Neuron (in vitro differentiated cells): ENCODE measurements around the gene DNAJC10.
A peak's percentile ranks its signal among the peaks of the same experiment; 100 is the strongest.
"Not testable (repeated sequence)": the region's sequence is repeated elsewhere in the genome, so short reads cannot be mapped to it uniquely, and the experiment has no call there.

Experiments used
- H2AFZ ChIP-seq: one replicate; pipeline ENCODE4 v1.6.1; 2013; ENCODE audit warnings: low read depth, mild to moderate bottlenecking, inconsistent platforms, low read length, moderate library complexity
- H3K27me3 ChIP-seq: one replicate; pipeline ENCODE4 v1.6.1; 2013; ENCODE audit warnings: low read length; ENCODE audit not compliant: insufficient read depth
- H3K36me3 ChIP-seq: one replicate; pipeline ENCODE4 v1.6.1; 2013; ENCODE audit warnings: low read length; ENCODE audit not compliant: insufficient read depth
- H3K4me1 ChIP-seq: one replicate; pipeline ENCODE4 v1.6.1; 2013; ENCODE audit warnings: low read length; ENCODE audit not compliant: insufficient read depth
- H3K4me3 ChIP-seq: 2 replicates; pipeline ENCODE4 v1.5.1; 2013; ENCODE audit warnings: mild to moderate bottlenecking, low read length, moderate library complexity
- H3K9me3 ChIP-seq: one replicate; pipeline ENCODE4 v1.6.1; 2013; ENCODE audit warnings: low read length

The DNAJC10 gene

DNA sequence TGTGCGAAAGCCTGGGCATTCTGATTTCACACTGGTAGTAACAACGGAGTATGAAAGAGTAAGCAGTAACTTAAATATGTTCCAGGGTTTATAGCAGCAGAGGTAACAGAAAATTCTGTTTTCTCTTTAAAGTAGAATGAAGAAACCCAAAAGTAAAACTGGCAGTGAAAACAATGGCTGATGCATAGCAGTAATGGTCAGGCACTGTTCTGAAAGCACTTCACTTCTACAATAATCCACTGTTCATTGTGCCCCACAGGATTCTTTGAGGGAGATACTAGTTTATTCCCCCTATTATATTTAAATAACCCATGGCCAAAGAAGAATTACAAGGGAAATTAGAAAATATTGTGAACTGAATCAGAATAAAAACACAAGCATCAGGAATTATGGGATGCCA is 9.3 kb upstream of the DNAJC10 start:
- H3K27me3 ChIP-seq, result no peaks in the 10 kb centered on the region
- H2AFZ ChIP-seq, result no peak overlapping the region
- H3K4me1 ChIP-seq, result no peaks in the 10 kb centered on the region
- H3K4me3 ChIP-seq, result no peak overlapping the region
- H3K36me3 ChIP-seq, result no peaks in the 10 kb centered on the region
- H3K9me3 ChIP-seq, result no peaks in the 10 kb centered on the region

DNA sequence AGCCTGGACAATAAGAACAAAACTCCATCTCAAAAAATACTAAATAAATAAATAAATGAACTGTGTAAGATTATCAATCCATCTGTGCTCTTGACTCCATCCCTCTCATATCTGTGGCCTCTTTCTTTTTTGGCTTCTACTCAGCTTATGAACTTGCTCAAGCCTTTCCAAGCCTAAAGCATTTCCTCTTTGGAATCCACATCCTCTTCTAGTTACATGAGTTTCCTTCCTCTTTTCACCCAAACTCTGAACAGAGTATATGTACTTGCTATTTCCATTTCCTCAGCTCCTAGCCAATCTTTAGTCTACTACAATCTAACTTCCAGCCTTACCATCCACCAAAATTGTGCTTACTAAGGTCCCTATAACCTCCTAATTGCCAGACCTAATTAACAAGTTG is 2.5 kb upstream of the DNAJC10 start:
- H2AFZ ChIP-seq, result no peak overlapping the region
- H3K36me3 ChIP-seq, result no peaks in the 10 kb centered on the region
- H3K4me3 ChIP-seq, result no peak overlapping the region
- H3K4me1 ChIP-seq, result peaks cover 18% of the 10 kb centered on the region
- H3K27me3 ChIP-seq, result no peaks in the 10 kb centered on the region
- no peaks in the 10 kb centered on the region for H3K9me3 ChIP-seq

DNA sequence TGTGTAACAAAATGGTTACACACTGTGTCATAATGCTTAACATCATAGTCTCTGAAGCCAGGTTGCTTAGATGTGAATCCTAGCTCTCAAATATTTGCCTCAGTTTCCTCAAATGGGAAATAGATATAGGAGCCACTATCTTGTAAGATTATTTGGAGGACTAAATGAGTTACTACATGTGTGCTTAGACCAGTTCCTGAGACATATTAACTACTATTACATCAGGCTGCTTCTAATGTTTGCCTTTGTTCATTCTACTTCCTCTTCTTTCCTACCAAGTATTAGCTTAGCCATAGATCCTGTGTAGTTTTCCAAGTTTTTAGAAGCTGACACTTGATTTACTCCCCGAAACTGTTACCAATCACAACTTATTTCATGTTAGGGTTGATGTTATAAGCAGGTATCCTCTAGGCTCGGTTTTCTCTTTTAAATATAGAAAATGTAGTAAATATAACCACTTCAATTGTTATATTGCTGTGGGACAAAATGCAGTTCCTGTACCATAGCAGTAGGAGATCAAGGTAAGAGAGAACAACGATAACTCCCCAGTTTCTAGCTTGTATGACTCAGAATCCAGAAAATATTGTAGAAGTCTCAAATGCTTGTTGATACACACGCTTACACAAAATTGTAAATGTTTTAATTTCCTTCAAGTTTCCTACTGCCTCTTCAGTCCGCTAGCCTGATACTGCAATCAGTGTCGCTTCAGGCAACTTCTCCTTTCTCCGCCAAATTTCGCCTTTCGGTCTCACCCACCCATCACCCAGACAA is 751 bp upstream of the DNAJC10 start:
- Histone ChIP-seq H3K4me3 (peak overlapping the region; percentile 67), H3K27me3 (no peaks in the 10 kb centered on the region), H2AFZ (peak overlapping the region; percentile 92), H3K4me1 (peaks cover 18% of the 10 kb centered on the region), H3K9me3 (no peaks in the 10 kb centered on the region), H3K36me3 (peaks cover 9% of the 10 kb centered on the region)

DNA sequence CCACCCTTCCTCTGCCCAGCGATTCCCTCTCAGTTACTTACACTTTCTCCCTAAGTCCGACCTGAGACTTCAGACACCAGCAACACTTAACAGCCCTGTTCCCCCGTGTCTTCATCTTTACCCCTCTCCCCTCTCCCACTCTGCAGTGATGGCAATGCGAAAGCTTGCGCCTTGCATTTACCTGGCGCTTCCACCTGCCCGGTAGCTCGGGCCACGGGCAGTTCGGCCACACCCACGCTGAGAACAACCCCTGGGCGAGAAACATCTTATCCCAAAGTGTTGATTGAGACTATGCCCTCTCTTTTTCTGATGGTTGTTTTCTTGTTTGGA is 558 bp downstream of the DNAJC10 start:
- Histone ChIP-seq H3K4me3 (peak overlapping the region; percentile 67), H3K9me3 (no peaks in the 10 kb centered on the region), H3K4me1 (peaks cover 18% of the 10 kb centered on the region), H3K27me3 (no peaks in the 10 kb centered on the region), H3K36me3 (peaks cover 18% of the 10 kb centered on the region), H2AFZ (peak overlapping the region; percentile 92)

DNA sequence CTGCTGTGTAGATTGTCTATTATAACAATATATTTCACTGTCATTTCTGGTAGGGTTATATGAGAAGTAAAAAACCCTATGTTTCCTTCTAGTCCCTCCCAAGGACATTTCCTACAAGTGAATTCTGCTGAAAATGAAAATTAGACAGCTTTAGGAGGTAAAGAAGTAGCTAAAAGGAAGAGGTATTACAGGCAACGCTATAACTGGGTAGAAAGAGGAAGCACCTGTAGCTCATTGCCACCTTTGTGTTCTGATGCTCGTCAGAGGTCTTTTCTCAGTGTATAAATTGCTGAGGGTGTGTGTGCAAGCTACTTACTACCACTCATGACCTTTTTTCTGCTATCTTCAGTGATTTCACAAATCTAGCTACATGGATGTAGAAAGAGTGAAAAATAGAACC is 1.4 kb downstream of the DNAJC10 start:
- Histone ChIP-seq H3K4me3 (peak overlapping the region; percentile 67), H3K4me1 (peaks cover 18% of the 10 kb centered on the region), H3K36me3 (peaks cover 20% of the 10 kb centered on the region), H3K9me3 (no peaks in the 10 kb centered on the region), H2AFZ (no peak overlapping the region), H3K27me3 (no peaks in the 10 kb centered on the region)

DNA sequence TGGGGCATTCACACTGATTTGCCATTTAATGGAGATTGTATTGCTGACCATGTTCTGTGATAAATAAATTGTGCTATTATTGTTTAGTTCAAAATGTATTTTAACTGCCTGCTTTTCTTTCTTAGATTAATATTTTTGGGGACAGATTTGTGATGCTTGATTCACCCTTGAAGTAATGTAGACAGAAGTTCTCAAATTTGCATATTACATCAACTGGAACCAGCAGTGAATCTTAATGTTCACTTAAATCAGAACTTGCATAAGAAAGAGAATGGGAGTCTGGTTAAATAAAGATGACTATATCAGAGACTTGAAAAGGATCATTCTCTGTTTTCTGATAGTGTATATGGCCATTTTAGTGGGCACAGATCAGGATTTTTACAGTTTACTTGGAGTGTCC is 1.8 kb downstream of the DNAJC10 start:
- H3K4me3 ChIP-seq, result no peak overlapping the region
- H2AFZ ChIP-seq, result no peak overlapping the region
- H3K27me3 ChIP-seq, result no peaks in the 10 kb centered on the region
- H3K36me3 ChIP-seq, result peaks cover 22% of the 10 kb centered on the region
- peaks cover 18% of the 10 kb centered on the region for H3K4me1 ChIP-seq
- H3K9me3 ChIP-seq, result no peaks in the 10 kb centered on the region

DNA sequence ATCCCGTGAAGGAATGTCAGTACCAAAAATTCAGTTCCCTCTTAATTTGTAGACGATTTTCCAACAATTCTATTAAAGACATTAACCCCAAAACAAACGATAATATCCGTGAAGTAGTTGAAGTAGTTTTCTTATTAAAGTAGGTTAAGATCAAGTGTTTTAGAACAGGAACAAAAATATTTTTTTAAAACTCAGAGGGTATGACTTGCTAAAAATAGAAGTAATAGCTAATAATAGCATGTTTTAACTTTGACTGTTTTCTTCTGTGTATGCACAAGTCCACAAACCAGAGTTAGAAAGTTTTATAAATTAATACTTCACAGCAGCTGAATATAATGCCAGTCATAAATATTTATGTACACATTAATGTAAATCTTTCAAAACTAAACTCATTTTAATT is 2.4 kb downstream of the DNAJC10 start:
- H3K27me3 ChIP-seq, result no peaks in the 10 kb centered on the region
- H3K9me3 ChIP-seq, result no peaks in the 10 kb centered on the region
- peaks cover 18% of the 10 kb centered on the region for H3K4me1 ChIP-seq
- H3K4me3 ChIP-seq, result no peak overlapping the region
- no peak overlapping the region for H2AFZ ChIP-seq
- H3K36me3 ChIP-seq, result peaks cover 28% of the 10 kb centered on the region

DNA sequence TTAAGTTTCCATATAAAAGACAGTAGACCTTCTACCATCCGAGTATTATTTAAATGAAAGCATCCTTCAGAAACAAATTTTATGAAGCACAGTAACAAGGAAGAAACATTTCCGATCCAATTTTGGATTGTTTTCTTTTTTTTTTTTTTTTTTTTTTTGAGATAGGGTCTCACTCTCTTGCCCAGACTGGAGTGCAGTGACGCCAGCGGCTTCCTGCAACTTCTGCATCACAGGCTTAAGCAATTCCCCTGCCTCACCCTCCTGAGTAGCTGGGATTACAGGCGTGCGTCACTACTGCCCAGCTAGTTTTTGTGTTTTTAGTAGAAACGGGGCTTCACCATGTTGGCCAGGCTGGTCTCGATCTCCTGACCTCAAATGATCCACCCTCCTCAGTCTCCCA is 3.1 kb downstream of the DNAJC10 start:
- H3K4me3 ChIP-seq, H3K27me3 ChIP-seq, H2AFZ ChIP-seq, H3K9me3 ChIP-seq: not testable (repeated sequence)
- Histone ChIP-seq H3K4me1 (peaks cover 18% of the 10 kb centered on the region), H3K36me3 (peaks cover 32% of the 10 kb centered on the region)

DNA sequence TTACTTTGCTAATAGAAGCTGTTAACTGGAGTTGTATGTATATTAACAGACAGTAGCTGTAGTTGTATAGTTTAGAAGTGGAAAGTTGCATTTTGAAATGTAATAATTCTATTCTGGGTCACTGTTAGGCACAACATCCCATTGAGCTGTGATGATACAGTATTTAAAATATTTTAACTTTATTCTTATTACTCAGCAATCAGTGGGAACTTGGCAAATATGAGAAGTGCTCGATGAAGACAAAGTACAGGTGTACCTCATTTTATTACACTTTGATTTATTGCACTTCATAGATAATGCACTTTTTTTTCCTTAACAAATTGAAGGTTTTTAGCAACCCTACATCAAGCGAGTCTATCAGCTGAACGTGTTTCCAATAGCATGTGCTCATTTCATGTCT is 8.6 kb downstream of the DNAJC10 start:
- Histone ChIP-seq H2AFZ (no peak overlapping the region), H3K27me3 (no peaks in the 10 kb centered on the region), H3K4me1 (no peaks in the 10 kb centered on the region), H3K36me3 (peaks cover 47% of the 10 kb centered on the region), H3K4me3 (no peak overlapping the region), H3K9me3 (no peaks in the 10 kb centered on the region)

DNA sequence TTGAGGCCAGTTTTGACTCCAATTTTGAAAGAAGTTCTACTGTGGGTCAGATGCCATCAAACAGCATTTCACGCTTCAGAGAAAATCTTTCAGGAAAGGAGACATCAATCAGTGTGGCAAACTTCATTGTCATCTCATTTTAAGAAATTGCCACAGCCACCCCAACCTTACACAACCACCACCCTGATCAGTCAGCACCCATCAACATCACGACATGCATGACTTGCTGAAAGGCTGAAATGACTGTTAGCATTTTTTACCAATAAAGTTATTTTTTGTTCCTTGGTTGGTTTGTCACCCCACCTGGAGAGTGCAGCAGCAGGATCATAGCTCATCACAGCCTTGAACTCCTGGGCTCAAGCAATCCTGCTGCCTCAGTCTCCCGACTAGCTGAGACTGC is 10.4 kb downstream of the DNAJC10 start:
- no peak overlapping the region for H3K4me3 ChIP-seq
- no peaks in the 10 kb centered on the region for H3K4me1 ChIP-seq
- peaks cover 44% of the 10 kb centered on the region for H3K36me3 ChIP-seq
- no peaks in the 10 kb centered on the region for H3K27me3 ChIP-seq
- H3K9me3 ChIP-seq, result no peaks in the 10 kb centered on the region
- no peak overlapping the region for H2AFZ ChIP-seq

DNA sequence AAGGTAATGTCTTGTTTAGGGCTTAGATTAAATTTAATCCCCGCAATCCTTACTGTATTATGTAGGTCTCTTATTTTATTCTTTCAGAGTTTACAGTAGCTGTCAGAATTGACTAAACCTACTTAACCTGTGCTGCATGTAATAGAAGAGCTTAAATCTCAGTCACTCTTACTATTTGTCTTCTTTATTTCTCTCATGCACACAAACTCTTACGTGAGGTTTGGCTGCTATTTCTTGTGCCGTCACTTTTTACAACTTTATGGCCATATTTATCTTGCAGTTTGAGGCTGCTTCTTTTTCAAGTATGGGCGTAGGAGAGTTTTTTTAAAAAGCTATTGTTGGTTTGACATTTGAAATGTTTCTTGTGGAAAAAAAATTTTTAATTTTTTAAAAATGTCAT is 12.0 kb downstream of the DNAJC10 start:
- H3K27me3 ChIP-seq, result no peaks in the 10 kb centered on the region
- H3K9me3 ChIP-seq, result no peaks in the 10 kb centered on the region
- H2AFZ ChIP-seq, result no peak overlapping the region
- no peaks in the 10 kb centered on the region for H3K4me1 ChIP-seq
- H3K4me3 ChIP-seq, result no peak overlapping the region
- H3K36me3 ChIP-seq, result peaks cover 40% of the 10 kb centered on the region

DNA sequence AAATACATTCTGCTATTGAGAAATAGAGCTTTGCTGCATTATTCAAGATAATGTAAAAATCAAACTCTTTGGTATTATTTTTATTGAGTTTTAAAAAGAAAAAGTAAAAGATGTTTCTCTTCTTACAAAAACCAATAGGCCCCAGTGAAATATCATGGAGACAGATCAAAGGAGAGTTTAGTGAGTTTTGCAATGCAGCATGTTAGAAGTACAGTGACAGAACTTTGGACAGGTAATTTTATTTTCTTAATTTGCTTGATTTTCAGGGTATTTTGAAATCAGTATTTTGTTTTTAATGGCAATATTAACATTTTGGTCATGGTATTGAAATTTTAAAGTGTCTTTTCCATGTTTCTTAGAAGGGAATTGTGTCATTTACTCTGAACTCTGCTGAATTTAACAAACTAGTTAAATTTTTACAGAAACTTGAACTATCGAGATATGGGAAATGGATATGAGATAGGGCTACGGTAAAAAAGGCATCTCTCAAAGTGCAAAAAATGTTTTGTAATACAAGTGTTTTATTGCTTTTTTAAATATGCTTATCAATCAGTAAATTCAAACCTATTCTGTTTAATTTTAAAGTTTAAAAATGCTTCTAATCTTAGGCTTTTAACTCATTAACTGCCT is 13.8 kb downstream of the DNAJC10 start:
- no peak overlapping the region for H3K4me3 ChIP-seq
- H3K9me3 ChIP-seq, result no peaks in the 10 kb centered on the region
- H3K36me3 ChIP-seq, result peaks cover 29% of the 10 kb centered on the region
- no peak overlapping the region for H2AFZ ChIP-seq
- H3K27me3 ChIP-seq, result no peaks in the 10 kb centered on the region
- H3K4me1 ChIP-seq, result no peaks in the 10 kb centered on the region

DNA sequence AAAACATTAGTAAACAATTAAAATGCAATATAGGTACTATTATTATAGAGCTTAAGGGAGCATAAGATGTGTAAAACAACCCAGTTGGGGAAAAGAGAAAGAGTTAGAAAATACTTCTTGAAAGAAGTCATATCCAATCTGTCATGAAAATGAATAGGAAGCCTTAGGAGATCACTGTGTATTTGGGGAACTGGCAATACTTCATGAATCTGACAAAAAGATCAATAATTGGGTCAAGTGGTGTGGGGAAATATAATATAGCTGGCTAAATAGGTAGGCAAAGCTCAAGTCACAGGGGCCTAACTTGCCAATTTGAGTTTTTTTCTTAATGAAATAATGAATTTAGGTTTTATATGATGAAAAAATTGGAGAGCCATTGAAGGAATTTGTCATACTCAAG is 14.4 kb downstream of the DNAJC10 start:
- Histone ChIP-seq H3K36me3 (peaks cover 31% of the 10 kb centered on the region), H3K4me1 (no peaks in the 10 kb centered on the region), H3K4me3 (no peak overlapping the region), H2AFZ (no peak overlapping the region), H3K27me3 (no peaks in the 10 kb centered on the region), H3K9me3 (no peaks in the 10 kb centered on the region)

DNA sequence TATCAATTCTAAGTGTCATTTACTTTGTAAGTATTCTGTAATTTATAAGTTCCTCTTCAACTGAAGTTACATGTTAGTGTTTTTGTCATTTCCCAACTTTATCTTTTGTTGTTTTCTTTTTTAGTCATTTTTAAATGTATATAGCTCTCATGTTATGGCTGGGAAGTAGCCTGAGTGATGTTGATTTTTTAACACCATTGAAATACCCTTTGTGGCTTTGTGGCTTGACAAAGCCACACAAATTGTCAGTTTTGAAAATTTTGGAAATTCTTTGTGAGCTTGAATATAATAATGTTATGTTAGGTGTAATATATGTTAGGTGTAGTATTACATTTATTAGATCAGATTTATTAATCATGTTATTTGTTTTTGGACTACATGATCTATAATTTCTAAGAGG is 16.7 kb downstream of the DNAJC10 start:
- H3K4me1 ChIP-seq, result no peaks in the 10 kb centered on the region
- H3K4me3 ChIP-seq, result no peak overlapping the region
- H3K27me3 ChIP-seq, result no peaks in the 10 kb centered on the region
- peaks cover 40% of the 10 kb centered on the region for H3K36me3 ChIP-seq
- no peaks in the 10 kb centered on the region for H3K9me3 ChIP-seq
- no peak overlapping the region for H2AFZ ChIP-seq
